DMS 273 treated with DMSO at 0.1 percent for 48 hours (cell line): ENCODE results near the gene LIPG.

Experiments
- DNase-seq: peaks from one replicate; lab custom pipeline; 2025; lab: John Stamatoyannopoulos, UW

The LIPG gene

GRCh38 chr18:49612515-49613033, 50.7 kb downstream of the LIPG start:
- no peak for DNase-seq

DNA sequence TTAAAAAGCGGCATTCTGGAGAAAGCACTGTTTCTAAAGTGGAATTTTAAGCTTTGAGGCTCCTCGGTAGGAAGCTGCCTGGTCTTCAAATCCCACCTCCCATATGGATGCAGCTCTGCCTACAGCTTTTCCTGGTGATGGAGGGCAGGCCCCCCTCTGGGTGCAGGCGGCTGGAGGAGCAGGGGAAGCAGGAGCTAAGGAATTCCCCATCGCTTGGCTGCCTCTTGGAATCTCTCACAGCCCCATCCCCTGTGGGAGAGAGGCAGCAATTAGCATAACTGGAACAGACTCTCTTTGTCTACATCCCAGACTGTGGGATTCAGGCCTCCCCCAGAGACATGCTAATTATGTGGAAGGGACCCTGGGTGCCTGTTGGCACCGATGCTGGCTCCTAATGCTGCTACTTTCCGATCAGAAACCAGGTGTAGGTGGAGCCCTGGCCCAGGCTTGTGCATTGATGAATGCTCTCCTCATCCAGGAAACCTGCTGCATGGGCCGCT, 51.3 kb downstream of the LIPG start:
- no peak for DNase-seq

GRCh38 chr18:49613641-49614151, 51.8 kb downstream of the LIPG start:
- DNase-seq = no peak

GRCh38 chr18:49616618-49617328, 54.9 kb downstream of the LIPG start:
- no peak for DNase-seq

DNA sequence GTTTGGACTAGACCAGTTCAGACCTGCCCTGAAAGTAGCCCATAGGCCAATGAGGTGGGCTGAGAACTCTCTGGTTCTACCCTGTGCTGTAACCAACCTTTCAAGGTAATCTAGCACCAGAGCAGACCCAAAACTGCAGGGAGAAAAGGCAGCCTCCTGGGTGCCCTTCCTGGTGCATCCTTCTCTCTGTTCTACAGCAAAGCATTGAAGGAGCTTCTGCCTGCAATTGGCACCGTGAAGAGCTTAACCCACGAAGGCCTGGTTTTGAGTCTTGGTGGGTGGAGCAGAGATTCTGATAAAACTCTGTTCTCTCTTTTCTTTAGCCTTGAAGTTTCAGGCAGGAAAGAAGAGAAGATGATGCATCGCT, 55.5 kb downstream of the LIPG start:
- no peak for DNase-seq

GRCh38 chr18:49617865-49618264, 56.0 kb downstream of the LIPG start:
- DNase-seq = no peak

DNA sequence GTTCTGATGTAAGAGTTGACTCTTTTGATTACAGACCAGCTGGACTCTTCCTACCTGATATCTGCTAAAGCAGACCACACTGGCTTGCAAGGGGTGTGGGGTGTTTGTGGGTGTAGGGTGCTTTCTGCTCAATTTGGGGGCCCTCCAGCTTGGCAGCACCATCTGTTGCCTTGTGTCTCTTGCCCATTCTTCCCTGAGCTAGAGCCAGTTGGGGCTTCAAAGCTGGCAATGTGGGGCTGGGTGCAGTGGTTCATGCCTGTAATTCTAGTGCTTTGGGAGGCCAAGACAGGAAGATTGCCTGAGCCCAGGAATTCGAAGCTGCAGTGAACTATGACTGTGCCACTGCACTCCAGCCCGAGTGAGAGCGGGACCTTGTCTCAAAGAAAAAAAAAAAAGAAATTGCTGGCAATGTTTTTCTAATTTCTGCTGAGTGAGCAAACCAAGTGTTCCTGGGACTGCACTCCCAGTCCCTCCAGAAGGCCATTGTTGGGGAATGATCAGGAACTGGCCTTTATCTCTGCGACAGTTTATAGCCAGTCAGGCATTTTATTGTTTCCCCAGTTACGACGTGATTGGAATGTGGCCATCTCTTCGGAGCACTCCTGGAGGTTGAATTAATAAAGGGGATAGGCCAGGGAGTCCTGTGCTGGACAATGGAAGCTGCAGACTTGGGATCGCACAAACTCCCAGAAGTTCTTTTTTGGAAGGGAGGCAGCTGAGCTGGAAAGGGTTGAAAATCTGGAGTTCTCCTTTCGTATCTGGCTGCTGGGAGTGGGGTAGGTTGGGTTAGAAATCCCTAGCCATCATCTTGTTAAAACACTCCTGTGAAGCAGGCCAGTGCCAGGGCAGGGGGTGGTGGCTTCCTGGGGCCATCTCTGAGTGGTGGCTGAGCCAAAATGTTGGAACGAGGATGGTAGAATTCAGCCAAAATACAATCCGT, 57.2 kb downstream of the LIPG start:
- DNase-seq = no peak

DNA sequence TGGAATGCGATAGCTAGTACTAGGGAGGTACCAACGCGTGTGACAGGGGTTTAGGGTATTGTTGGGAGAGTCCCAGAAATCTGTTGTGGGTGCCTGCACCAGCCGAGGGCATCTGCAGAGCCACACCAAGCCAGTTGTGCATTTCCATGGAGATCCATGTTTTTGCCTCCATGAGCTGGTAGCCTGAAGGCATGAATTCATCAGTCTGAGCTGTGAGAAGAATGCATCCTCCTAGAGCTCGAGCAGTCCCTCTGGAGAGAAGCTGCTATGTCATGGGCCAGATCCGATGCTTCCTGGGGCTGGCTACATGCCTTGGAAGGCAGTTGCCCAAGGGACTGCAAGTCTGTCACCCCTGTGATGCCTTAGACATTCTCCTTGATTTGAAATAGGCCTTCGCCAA, 57.9 kb downstream of the LIPG start:
- no peak for DNase-seq

GRCh38 chr18:49621301-49621700, 59.4 kb downstream of the LIPG start:
- DNase-seq = no peak

GRCh38 chr18:49621717-49622351, 60.0 kb downstream of the LIPG start:
- no peak for DNase-seq

GRCh38 chr18:49623571-49623970, 61.7 kb downstream of the LIPG start:
- no peak for DNase-seq

DNA sequence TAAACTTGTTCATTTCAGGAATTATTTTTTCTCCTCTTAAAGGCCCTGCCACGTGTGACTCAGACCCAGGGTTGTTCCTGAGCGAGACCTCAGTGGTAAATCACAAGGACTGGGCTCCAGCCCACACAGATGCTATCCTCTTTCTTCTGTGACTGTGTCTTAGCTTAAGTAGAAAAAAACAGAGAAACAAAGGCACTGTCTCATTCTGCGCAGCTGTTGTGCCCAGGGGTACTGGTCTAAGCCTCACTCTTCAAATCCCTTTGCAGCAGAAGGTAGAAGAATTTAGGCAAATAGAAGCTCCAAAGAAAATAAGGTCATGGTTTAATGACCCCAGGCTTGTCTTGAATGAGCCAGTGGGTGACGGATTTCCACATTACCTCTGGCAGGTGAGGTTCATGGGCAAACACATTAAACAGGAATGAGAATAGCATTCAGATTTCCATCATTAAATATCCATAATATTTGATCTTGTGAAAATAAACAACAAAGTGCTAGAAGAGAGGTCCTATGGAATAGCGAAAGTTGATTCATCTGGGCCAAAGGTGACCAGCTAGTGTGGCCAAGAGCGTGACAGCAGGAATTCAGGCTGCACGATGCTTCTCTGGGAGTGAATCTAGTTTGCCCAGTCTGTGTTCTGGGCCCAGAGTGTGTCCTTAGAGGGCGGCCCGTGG, 63.3 kb downstream of the LIPG start:
- DNase-seq = no peak

- no peak for DNase-seq
Observed at GRCh38 chr18:49626842-49627467, 65.1 kb downstream of the LIPG start.

- DNase-seq = no peak
Observed at GRCh38 chr18:49628119-49628518, 66.3 kb downstream of the LIPG start.

DNA sequence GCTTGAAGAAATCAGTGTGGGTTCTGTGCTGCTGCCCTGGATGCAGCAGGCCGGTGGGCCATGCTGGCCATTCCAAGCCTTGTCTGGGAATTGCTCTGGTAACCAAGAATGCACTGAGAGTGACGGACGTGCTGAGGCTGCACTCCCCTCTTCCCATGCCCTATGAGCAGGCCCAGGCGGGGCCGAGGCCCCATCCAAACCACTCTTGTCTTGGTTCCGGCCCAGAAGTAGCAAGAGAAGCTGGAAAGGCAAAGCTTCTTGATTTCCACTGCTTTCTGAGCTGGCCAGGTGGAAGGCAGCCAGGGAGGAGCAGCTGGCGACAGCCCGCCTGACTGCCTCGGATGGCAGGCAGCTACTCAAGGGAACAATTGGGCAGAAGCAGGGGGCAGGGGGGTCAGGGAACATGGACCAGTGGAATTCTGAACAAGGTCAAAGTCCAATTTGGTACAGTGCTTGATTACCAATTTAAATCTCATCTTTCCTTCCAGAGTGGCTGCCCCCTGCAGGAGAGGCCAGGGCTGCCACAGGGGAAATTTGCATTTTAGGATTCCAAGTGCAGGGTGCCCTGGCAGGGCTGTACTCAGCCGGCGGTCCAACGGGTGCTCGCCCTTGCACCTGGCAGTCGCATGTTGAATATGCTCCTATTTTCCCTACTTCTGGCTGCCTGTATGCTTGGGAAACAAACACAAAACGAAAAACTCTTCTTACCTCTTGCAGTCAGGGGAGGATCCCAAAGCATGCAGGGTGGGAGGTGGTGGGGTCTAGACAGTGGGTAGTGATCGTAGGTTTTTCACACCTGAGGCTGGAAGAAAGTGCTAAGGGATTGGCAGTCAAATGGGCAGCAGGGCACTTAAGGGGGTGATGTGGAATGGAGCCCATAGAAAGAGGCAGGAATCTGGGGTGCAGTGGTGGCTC, 67.3 kb downstream of the LIPG start:
- no peak for DNase-seq

GRCh38 chr18:49630246-49630699, 68.4 kb downstream of the LIPG start:
- DNase-seq = no peak

GRCh38 chr18:49631146-49631866, 69.4 kb downstream of the LIPG start:
- no peak for DNase-seq

DNA sequence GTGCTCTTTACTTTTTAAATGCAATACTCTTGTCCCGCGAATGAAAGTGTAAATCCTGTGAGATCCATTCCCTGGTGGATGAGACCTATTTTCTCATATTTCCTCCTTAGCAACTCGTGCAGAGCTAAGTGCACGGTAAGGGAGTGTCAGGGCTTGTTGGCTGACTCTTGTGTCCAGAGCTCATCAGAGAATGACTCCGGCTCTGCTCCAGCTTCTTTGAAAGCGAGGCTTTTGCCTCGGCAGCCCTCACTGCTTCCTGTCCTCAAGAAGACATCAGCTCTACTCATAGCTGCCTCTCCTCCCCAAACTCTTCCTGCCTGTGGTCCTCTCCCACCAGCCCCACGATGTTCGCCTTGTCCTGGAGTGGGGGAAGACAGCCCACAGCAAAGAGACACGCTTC, 70.7 kb downstream of the LIPG start:
- DNase-seq = no peak

DNA sequence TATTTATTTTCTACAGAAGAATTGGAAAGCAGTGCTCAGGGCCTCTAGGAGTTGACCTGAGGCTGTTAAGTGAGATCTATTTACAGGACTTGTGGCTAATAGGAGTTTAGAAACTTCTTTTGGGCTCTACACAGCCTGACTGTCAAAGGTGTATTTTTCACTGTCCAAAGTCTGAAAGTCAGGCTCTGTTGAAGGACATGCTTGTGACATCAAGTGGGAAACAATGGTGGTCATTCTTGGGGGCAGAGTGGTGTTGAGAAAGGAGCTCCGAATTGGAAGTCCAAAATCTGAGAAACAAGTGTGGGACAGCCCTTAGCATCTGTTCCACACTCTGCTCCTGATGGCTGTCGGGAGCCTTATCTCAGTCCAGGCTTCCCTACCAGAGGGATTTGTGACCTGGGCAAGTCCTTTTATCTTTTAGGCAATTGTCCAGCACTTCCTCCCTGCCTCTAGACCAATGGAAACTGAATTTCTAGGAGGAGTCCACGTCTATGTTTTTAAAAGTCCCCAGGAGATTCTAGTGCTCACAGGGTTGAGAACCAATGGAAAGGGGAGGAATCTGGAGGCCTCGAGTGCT, 76.4 kb downstream of the LIPG start:
- DNase-seq = no peak
